ENCODE measurements around the gene FNDC3A.
"Not testable (repeated sequence)": the region's sequence is repeated elsewhere in the genome, so short reads cannot be mapped to it uniquely, and the experiment has no call there.

Gene FNDC3A

GRCh38 chr13:49132479-49133002, 156.8 kb downstream of the FNDC3A start:
- no peak for TF ChIP-seq CTCF (conservative IDR thresholded peaks at IDR 0.05; ENCODE audit: control insufficient read depth, insufficient read depth, low read depth, low read length)
- no peak for DNase-seq (ENCODE audit: low read depth)
- no peak overlapping the region for H3K4me3 ChIP-seq (ENCODE audit: control insufficient read depth, low read depth, low read length)

GRCh38 chr13:49134305-49134704, 158.6 kb downstream of the FNDC3A start:
- no peak for TF ChIP-seq CTCF (conservative IDR thresholded peaks at IDR 0.05; ENCODE audit: control insufficient read depth, insufficient read depth, low read depth, low read length)
- H3K4me3 ChIP-seq (ENCODE audit: control insufficient read depth, low read depth, low read length), result no peak overlapping the region
- no peak for DNase-seq (ENCODE audit: low read depth)

- DNase-seq (ENCODE audit: low read depth); H3K4me3 ChIP-seq (ENCODE audit: control insufficient read depth, low read depth, low read length): not testable (repeated sequence)
These were observed 161.5 kb downstream of the FNDC3A start for GRCh38 chr13:49137138-49137643.

- no peak overlapping the region for H3K4me3 ChIP-seq (ENCODE audit: control insufficient read depth, low read depth, low read length)
- no peak for DNase-seq (ENCODE audit: low read depth)
- no peak for TF ChIP-seq CTCF (conservative IDR thresholded peaks at IDR 0.05; ENCODE audit: control insufficient read depth, insufficient read depth, low read depth, low read length)
These were observed 165.3 kb downstream of the FNDC3A start for GRCh38 chr13:49140910-49141611.

GRCh38 chr13:49146950-49147355, 171.2 kb downstream of the FNDC3A start:
- TF ChIP-seq CTCF (conservative IDR thresholded peaks at IDR 0.05; ENCODE audit: control insufficient read depth, insufficient read depth, low read depth, low read length), result no peak
- DNase-seq (ENCODE audit: low read depth), result peak; percentile 61
- no peak overlapping the region for H3K4me3 ChIP-seq (ENCODE audit: control insufficient read depth, low read depth, low read length)

GRCh38 chr13:49148405-49148804, 172.7 kb downstream of the FNDC3A start:
- no peak overlapping the region for H3K4me3 ChIP-seq (ENCODE audit: control insufficient read depth, low read depth, low read length)
- TF ChIP-seq CTCF (conservative IDR thresholded peaks at IDR 0.05; ENCODE audit: control insufficient read depth, insufficient read depth, low read depth, low read length), result no peak
- no peak for DNase-seq (ENCODE audit: low read depth)

- DNase-seq (ENCODE audit: low read depth); H3K4me3 ChIP-seq (ENCODE audit: control insufficient read depth, low read depth, low read length): not testable (repeated sequence)
These were observed 182.4 kb downstream of the FNDC3A start for GRCh38 chr13:49157955-49158584.

GRCh38 chr13:49163162-49163561, 187.4 kb downstream of the FNDC3A start:
- H3K4me3 ChIP-seq (ENCODE audit: control insufficient read depth, low read depth, low read length); DNase-seq (ENCODE audit: low read depth): not testable (repeated sequence)
